Activated CD4-positive, alpha-beta memory T cell treated with anti-CD3 and anti-CD28 coated beads, Interleukin-2, amount 10 ng/mL, durations not matched to agents 7 days and 5 days (primary cell): ENCODE results near the gene LILRA1. TPM values are rescaled to one million over a fixed set of nuclear protein-coding genes. Genes with fewer than 3 reads are reported as not detected.
"Not testable (repeated sequence)": the region's sequence is repeated elsewhere in the genome, so short reads cannot be mapped to it uniquely, and the experiment has no call there.

Source experiments
- CTCF ChIA-PET: fragments of 350-600 bp; sonication (Branson Sonifier 250); formaldehyde crosslinking; loops from one replicate; lab custom pipeline; 2021; ENCODE audit warnings: antibody characterized with exemption, inconsistent platforms; lab: Charles Lee
- POLR2A ChIA-PET: fragments of 350-600 bp; sonication (Branson Sonifier 250); formaldehyde crosslinking; loops from one replicate; lab custom pipeline; 2021; ENCODE audit warnings: antibody characterized with exemption; lab: Charles Lee
- DNase-seq: peaks from one replicate; pipeline ENCODE4 v3.0.0-alpha.2; 2020
- H3K27ac Mint-ChIP-seq: one replicate; pipeline ENCODE4 v1.8.0; 2021; ENCODE audit warnings: mild to moderate bottlenecking, mixed read lengths
- H3K27me3 Mint-ChIP-seq: one replicate; pipeline ENCODE4 v1.8.0; 2021; ENCODE audit warnings: mixed read lengths
- H3K36me3 Mint-ChIP-seq: one replicate; pipeline ENCODE4 v1.8.0; 2021; ENCODE audit warnings: low read depth, mixed read lengths
- H3K4me1 Mint-ChIP-seq: one replicate; pipeline ENCODE4 v1.8.0; 2021; ENCODE audit warnings: mixed read lengths
- H3K4me3 Mint-ChIP-seq: one replicate; pipeline ENCODE4 v1.8.0; 2021; ENCODE audit warnings: mild to moderate bottlenecking, mixed read lengths
- H3K9me3 Mint-ChIP-seq: one replicate; pipeline ENCODE4 v1.8.0; 2021; ENCODE audit warnings: mixed read lengths
- total RNA-seq, 2 experiments: library from RNA; stranded (reverse); gene quantifications; one replicate each; pipeline ENCODE4 v1.2.3, GENCODE V29; 2021

The LILRA1 gene
- total RNA-seq, 2 experiments from 2014 or later = not detected

- H3K27me3 Mint-ChIP-seq = not testable (repeated sequence)
Measured at GRCh38 chr19:54636081-54636480, 42.6 kb downstream of the LILRA1 start.

GRCh38 chr19:54638683-54639082 is 45.3 kb downstream of the LILRA1 start:
- Mint-ChIP-seq H3K36me3 (no peaks in the 10 kb centered on the region), H3K27me3 (peaks cover 12% of the 10 kb centered on the region), H3K4me3 (no peak overlapping the region), H3K27ac (no peak overlapping the region), H3K4me1 (no peaks in the 10 kb centered on the region), H3K9me3 (no peaks in the 10 kb centered on the region)
- no peak for DNase-seq
- ChIA-PET POLR2A (no interaction called here), CTCF (interaction anchor here (0.9 to 1.3 kb wide), 3 partner anchors 36 to 157 kb away, joined by 3 to 5 read pairs (median 3); no protein-coding TSS in a partner anchor)

More at GRCh38 chr19:54636081-54636480, 42.6 kb downstream of the LILRA1 start:
- DNase-seq, H3K27ac Mint-ChIP-seq, H3K4me1 Mint-ChIP-seq, H3K4me3 Mint-ChIP-seq, H3K9me3 Mint-ChIP-seq, CTCF ChIA-PET, H3K36me3 Mint-ChIP-seq, POLR2A ChIA-PET: not testable (repeated sequence)

DNA sequence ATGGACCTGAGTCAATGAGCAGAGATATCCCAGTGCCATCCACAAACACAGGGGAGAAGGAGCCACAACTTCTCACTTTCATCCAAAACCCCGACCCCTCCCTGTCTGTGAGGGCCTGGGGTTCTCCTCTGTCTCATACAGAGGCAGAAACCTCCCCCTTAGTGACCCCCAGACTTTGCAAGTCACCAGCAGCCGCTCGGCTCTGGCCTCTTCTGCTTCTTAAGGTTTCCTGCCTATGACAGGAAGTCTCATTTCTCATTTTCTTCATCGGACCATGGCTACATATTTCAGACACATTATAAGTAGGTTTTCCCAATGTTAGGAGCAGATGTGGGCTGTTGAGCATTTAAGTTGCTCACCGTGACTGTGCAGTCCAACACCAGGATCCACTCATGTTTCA is 49.5 kb downstream of the LILRA1 start:
- POLR2A ChIA-PET = not testable (repeated sequence)
- peaks cover 14% of the 10 kb centered on the region for H3K27me3 Mint-ChIP-seq

DNA sequence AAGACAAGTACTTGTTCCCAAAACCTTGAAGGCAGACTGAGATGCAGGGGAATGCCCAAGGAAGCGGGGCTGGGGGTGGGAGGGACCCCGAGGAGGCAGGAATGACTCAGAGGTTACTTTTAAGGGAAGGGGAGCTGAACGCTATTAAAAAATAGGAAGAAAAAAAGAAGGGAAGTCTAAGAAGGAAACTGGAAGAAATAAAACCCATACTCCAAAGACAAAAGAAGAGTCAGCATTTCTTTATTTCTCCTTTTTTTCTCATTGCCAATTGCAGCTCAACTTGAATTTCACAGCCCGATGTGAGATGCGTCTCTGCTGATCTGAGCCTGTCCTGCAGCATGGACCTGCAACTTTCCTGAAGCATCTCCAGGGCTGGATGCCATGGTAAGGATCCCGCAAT is 50.2 kb downstream of the LILRA1 start:
- H3K27me3 Mint-ChIP-seq = peaks cover 20% of the 10 kb centered on the region
- H3K36me3 Mint-ChIP-seq, H3K9me3 Mint-ChIP-seq, DNase-seq, POLR2A ChIA-PET, CTCF ChIA-PET, H3K27ac Mint-ChIP-seq, H3K4me3 Mint-ChIP-seq, H3K4me1 Mint-ChIP-seq: not testable (repeated sequence)

More for the DNA sequence above, 49.5 kb downstream of the LILRA1 start:
- H3K27ac Mint-ChIP-seq, H3K36me3 Mint-ChIP-seq, DNase-seq, CTCF ChIA-PET, H3K4me3 Mint-ChIP-seq, H3K4me1 Mint-ChIP-seq, H3K9me3 Mint-ChIP-seq: not testable (repeated sequence)

DNA sequence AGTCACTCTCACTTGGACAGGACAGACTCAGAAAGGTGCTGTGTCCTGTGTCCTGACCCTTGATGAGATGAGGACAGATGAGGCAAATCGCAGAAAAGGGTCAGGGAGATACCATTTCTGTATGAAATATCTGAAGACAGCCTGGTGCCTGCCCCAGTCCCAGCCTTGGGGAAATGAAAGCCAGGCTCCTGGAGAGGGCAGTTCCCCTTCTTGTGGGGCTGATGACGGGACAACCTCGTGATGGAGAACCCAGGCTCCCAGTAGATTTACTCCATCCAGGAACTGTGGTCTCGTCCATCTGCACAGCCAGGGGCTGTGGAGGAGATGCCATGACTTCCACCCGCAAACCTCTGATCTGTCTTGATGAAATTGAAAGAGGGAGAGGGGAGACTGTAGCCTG is 50.6 kb downstream of the LILRA1 start:
- POLR2A ChIA-PET = no interaction called here
- CTCF ChIA-PET = no interaction called here
- Mint-ChIP-seq H3K4me3 (no peak overlapping the region), H3K9me3 (no peaks in the 10 kb centered on the region), H3K36me3 (no peaks in the 10 kb centered on the region), H3K27ac (no peak overlapping the region), H3K4me1 (no peaks in the 10 kb centered on the region), H3K27me3 (peaks cover 20% of the 10 kb centered on the region)
- no peak for DNase-seq

- H3K4me3 Mint-ChIP-seq = no peak overlapping the region
- no peaks in the 10 kb centered on the region for H3K4me1 Mint-ChIP-seq
- no peak for DNase-seq
- H3K9me3 Mint-ChIP-seq = no peaks in the 10 kb centered on the region
- CTCF ChIA-PET = interaction anchor here (0.7 kb wide), 1 partner anchor 177 kb away, joined by 3 read pairs; no protein-coding TSS in a partner anchor
- H3K27me3 Mint-ChIP-seq = peaks cover 11% of the 10 kb centered on the region
- no peak overlapping the region for H3K27ac Mint-ChIP-seq
- no peaks in the 10 kb centered on the region for H3K36me3 Mint-ChIP-seq
- POLR2A ChIA-PET = no interaction called here
Measured at GRCh38 chr19:54646331-54646841, 53.0 kb downstream of the LILRA1 start.

DNA sequence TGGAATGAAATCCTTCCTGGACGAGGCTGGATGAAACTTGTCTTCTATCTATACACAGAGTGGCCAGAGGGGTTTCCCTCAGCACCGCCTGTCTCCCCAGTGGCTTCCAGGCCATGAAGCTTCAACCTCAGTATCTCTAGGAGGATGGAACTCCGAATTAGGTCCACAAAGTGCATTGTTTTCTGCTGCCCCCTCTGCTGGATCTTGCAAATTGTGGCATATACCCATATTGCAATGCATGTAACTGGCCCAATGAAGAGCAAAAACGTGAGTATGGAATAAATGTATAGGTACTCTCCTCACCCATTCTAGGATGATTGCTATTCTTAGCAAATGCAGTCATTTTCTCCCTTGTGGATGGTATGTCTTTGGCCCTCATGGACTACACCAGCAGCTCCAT is 54.7 kb downstream of the LILRA1 start:
- CTCF ChIA-PET = interaction anchor here (3.1 kb wide), 1 partner anchor 26 kb away, joined by 12 read pairs; no protein-coding TSS in a partner anchor

GRCh38 chr19:54650108-54650655 is 56.8 kb downstream of the LILRA1 start:
- Mint-ChIP-seq H3K4me3 (no peak overlapping the region), H3K27ac (no peak overlapping the region), H3K9me3 (no peaks in the 10 kb centered on the region), H3K36me3 (no peaks in the 10 kb centered on the region), H3K4me1 (no peaks in the 10 kb centered on the region), H3K27me3 (peaks cover 13% of the 10 kb centered on the region)
- DNase-seq = no peak
- CTCF ChIA-PET = interaction anchor here (0.6 to 3.1 kb wide), 2 partner anchors 24 to 288 kb away, joined by 4 to 12 read pairs; no protein-coding TSS in a partner anchor
- POLR2A ChIA-PET = no interaction called here

More for the DNA sequence above, 54.7 kb downstream of the LILRA1 start:
- no peak for DNase-seq
- no peaks in the 10 kb centered on the region for H3K36me3 Mint-ChIP-seq
- H3K4me3 Mint-ChIP-seq = no peak overlapping the region
- peaks cover 12% of the 10 kb centered on the region for H3K27me3 Mint-ChIP-seq
- H3K27ac Mint-ChIP-seq = no peak overlapping the region
- H3K4me1 Mint-ChIP-seq = no peaks in the 10 kb centered on the region
- no peaks in the 10 kb centered on the region for H3K9me3 Mint-ChIP-seq
- POLR2A ChIA-PET = no interaction called here

Other genes with a start within 250 kb of the LILRA1 start
- gene LAIR1, start 228.7 kb upstream of the LILRA1 start, total RNA-seq = 10 to 100 TPM; 56.6 to 59.0 TPM
- under 1 TPM; 0.53 to 0.68 TPM for gene TTYH1, start 178.2 kb upstream of the LILRA1 start, total RNA-seq
- gene LENG8, start 144.4 kb upstream of the LILRA1 start, total RNA-seq = 100 to 1,000 TPM; 231 to 233 TPM
- 1 to 10 TPM; 8.5 to 8.7 TPM for gene LENG9, start 129.9 kb upstream of the LILRA1 start, total RNA-seq
- not detected for gene CDC42EP5, start 120.3 kb upstream of the LILRA1 start, total RNA-seq
- 1 to 10 TPM; 2.4 to 3.8 TPM for gene LAIR2, start 90.8 kb upstream of the LILRA1 start, total RNA-seq
- not detected for gene LILRA2, start 19.8 kb upstream of the LILRA1 start, total RNA-seq
- gene LILRB1, start 36.9 kb downstream of the LILRA1 start, total RNA-seq = under 1 TPM; 0.08 to 0.38 TPM
- not detected for gene LILRB4, start 69.4 kb downstream of the LILRA1 start, total RNA-seq
- not detected for gene KIR3DL3, start 130.8 kb downstream of the LILRA1 start, total RNA-seq
- not detected for gene KIR2DL3, start 144.9 kb downstream of the LILRA1 start, total RNA-seq
- gene KIR2DL1, start 176.2 kb downstream of the LILRA1 start, total RNA-seq = not detected
- gene KIR2DL4, start 210.0 kb downstream of the LILRA1 start, total RNA-seq = not detected
- gene KIR3DL1, start 222.8 kb downstream of the LILRA1 start, total RNA-seq = under 1 TPM in 1 of 2 experiments, not detected in 1; 0.23 TPM
- not detected for gene KIR2DS4, start 239.0 kb downstream of the LILRA1 start, total RNA-seq